ENCODE measurements around the gene BARHL2. TPM values are rescaled to one million over a fixed set of nuclear protein-coding genes. Genes with fewer than 3 reads are reported as not detected.

BARHL2 gene
- not detected for total RNA-seq

DNA sequence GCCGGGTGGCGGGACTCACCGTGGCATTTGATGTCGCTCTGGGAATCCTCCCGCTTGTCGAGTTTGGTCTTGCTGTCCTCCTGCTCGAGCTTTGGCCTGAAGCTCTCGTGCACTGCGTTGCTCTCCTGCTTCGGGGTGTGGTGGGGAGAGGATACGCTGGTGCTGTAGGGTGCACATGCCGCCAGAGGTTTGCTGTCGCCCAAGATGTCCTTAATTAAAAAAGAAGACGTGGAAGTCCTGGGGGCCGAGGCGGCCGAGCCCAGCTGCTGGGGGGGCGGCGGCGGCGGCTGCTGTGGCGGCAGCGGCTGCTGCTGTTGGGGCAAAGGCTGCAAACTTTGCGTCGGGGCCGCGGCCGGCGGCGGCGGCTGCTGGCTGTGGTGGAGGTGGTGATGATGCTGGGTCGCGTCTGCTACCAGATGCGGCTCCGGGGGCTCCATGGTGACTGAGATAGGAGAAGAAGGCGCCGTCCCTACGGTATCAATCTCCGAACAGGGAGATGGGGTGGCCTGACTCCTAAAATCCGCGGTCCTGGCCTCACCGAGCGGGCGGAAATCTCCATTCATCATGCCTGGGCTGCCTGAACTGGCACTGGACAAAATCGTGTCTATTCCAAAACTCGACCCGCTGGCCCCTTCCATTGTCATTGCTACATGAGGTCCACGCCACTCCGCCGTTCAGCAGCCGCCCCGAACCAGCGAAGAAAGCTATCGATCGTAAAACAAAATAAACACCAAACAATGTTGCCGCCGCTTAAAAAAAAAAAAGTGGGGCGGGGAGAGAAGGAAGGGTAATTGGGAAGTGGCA, at the start of gene BARHL2:
BARHL2 (minus strand) TSS at position 751 of the 804 bp plus-strand sequence; CDS start at position 644, 107 bp downstream.
- Histone ChIP-seq H3K4me1 (peaks cover 0 to 13% of the 10 kb centered on the region in 2 donors), H3K4me3 (no peak within 1 kb of the TSS), H3K9me3 (no peaks in the 10 kb centered on the region), H3K27me3 (peaks cover 24 to 92% of the 10 kb centered on the region in 2 donors), H3K36me3 (no peaks in the 10 kb centered on the region), H3K27ac (no peak within 1 kb of the TSS)
- TF ChIP-seq POLR2A (IDR thresholded peaks at IDR 0.05): no peak
- TF ChIP-seq, protein P1, sequence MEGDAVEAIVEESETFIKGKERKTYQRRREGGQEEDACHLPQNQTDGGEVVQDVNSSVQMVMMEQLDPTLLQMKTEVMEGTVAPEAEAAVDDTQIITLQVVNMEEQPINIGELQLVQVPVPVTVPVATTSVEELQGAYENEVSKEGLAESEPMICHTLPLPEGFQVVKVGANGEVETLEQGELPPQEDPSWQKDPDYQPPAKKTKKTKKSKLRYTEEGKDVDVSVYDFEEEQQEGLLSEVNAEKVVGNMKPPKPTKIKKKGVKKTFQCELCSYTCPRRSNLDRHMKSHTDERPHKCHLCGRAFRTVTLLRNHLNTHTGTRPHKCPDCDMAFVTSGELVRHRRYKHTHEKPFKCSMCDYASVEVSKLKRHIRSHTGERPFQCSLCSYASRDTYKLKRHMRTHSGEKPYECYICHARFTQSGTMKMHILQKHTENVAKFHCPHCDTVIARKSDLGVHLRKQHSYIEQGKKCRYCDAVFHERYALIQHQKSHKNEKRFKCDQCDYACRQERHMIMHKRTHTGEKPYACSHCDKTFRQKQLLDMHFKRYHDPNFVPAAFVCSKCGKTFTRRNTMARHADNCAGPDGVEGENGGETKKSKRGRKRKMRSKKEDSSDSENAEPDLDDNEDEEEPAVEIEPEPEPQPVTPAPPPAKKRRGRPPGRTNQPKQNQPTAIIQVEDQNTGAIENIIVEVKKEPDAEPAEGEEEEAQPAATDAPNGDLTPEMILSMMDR (IDR thresholded peaks at IDR 0.05): no peak
- intact Hi-C loops (cut with DNase I; ENCODE audit: low total_unique reads): no loop called here
- DNase-seq: no peak

DNA sequence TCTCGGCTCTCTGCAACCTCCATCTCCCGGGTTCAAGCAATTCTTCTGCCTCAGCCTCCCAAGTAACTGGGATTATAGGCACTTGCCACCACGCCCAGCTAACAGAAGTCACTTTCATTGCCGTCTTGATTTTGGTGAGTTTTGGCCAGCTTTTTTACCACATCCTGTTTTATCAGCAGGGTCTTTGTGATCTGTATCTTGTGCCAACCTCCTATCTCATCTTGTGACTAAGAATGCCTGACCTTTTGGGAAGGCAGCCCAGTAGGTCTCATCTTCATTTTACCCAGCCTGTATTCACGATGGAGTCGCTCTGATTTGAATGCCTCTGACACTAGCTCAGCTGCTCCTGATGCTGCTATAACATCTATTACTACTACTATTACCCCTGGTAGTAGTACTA, 46.8 kb upstream of the BARHL2 start:
- DNase-seq: no peak
- Histone ChIP-seq H3K36me3 (no peaks in the 10 kb centered on the region), H3K27ac (no peak overlapping the region), H3K4me1 (no peaks in the 10 kb centered on the region), H3K9me3 (no peaks in the 10 kb centered on the region), H3K4me3 (no peak overlapping the region), H3K27me3 (no peaks in the 10 kb centered on the region)
- intact Hi-C loops (cut with DNase I; ENCODE audit: low total_unique reads): no loop called here
- TF ChIP-seq, protein P1 (IDR thresholded peaks at IDR 0.05): no peak
- TF ChIP-seq POLR2A (IDR thresholded peaks at IDR 0.05): no peak

DNA sequence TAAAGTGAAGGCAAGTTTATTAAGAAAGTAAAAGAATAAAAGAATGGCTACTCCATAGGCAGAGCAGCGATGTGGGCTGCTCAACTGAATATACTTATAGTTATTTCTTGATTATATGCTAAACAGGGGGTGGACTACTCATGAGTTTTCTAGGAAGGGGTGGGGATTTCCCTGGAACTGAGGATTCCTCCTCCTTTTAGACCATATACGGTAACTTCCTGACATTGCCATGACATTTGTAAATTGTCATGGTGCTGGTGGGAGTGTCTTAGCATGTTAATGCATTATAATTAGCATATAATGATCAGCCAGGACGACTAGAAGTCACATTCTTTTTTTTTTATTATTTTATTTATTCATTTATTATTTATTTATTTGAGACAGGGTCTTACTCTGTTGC, 46.4 kb upstream of the BARHL2 start:
- H3K36me3 ChIP-seq: no peaks in the 10 kb centered on the region
- no peak for TF ChIP-seq POLR2A (IDR thresholded peaks at IDR 0.05)
- TF ChIP-seq, protein P1 (IDR thresholded peaks at IDR 0.05): no peak
- no peaks in the 10 kb centered on the region for H3K27me3 ChIP-seq
- no peaks in the 10 kb centered on the region for H3K9me3 ChIP-seq
- H3K4me1 ChIP-seq: no peaks in the 10 kb centered on the region
- DNase-seq: no peak
- intact Hi-C loops (cut with DNase I; ENCODE audit: low total_unique reads): no loop called here
- H3K27ac ChIP-seq: no peak overlapping the region
- no peak overlapping the region for H3K4me3 ChIP-seq

DNA sequence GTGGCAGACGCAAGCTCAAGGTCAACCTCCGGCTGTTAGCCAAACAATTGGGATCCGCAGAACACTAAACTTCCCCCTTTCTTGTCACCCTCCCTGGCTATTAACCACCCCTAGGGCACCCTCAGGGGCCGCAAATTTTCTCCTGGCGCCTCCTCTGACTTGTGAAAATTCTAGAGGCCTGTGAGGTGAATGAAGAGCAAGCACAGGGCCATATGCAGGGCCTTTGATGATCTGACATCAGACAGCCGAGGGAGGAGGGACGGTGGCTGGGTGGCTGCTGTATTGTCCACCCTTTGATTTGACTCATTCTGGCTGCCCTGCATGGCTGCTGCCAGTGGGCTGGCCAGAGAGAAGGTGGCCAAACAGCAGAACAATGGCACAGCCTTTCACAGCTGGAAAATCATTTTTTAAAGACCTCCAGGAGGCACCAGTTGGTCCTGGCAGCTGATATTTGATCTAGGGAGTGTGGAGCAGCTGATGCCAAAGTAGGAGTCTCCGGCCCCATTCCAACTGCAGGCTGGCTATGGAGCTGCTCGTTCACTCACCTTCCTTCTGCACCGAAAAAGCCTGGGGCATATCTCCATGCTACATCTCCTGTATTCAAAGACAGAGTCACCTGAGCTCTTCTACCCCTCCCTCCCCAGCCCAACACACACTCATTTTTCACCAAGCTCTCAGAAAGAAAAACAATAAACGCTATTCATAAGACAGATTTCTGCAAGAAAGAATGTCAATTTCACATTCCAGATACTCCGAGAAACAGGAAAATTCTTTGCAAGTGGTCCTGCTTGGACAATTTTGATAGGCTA, 44.9 kb upstream of the BARHL2 start:
- H3K9me3 ChIP-seq: no peaks in the 10 kb centered on the region
- no peaks in the 10 kb centered on the region for H3K27me3 ChIP-seq
- no peak for DNase-seq
- no peak overlapping the region for H3K27ac ChIP-seq
- H3K36me3 ChIP-seq: no peaks in the 10 kb centered on the region
- TF ChIP-seq, protein P1 (IDR thresholded peaks at IDR 0.05): no peak
- no peak for TF ChIP-seq POLR2A (IDR thresholded peaks at IDR 0.05)
- no peak overlapping the region for H3K4me3 ChIP-seq
- intact Hi-C loops (cut with DNase I; ENCODE audit: low total_unique reads): no loop called here
- H3K4me1 ChIP-seq: no peaks in the 10 kb centered on the region

DNA sequence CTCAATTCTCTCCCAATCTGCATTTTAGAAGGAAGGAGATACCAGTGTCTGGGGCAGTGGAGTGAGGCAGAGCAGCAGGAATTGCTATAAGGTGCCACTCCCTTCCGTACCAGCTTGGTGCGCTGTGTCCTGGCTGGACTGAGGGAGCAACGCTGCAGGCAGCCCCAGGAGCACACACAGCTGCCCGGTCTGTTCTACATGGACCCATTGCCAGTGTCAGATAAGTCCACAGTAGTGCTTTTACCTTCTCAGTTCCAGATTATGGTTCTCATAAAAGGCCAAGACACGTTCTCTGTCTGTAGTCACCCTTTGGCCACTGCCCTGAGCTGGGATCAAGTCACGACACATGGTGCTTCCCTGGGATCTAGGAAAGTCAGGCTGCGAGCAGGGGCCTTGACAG, 44.1 kb upstream of the BARHL2 start:
- Histone ChIP-seq H3K27me3 (no peaks in the 10 kb centered on the region), H3K9me3 (no peaks in the 10 kb centered on the region), H3K27ac (no peak overlapping the region), H3K36me3 (no peaks in the 10 kb centered on the region), H3K4me3 (no peak overlapping the region), H3K4me1 (no peaks in the 10 kb centered on the region)
- no peak for DNase-seq
- TF ChIP-seq POLR2A (IDR thresholded peaks at IDR 0.05): no peak
- TF ChIP-seq, protein P1 (IDR thresholded peaks at IDR 0.05): no peak
- intact Hi-C loops (cut with DNase I; ENCODE audit: low total_unique reads): no loop called here

Data from uterus (tissue), 4 donors.